Bone marrow (tissue), 2 donors: ENCODE data around the gene VPS33B.
"Not testable (repeated sequence)": the region's sequence is repeated elsewhere in the genome, so short reads cannot be mapped to it uniquely, and the experiment has no call there.

Experiments
- DNase-seq, 2 donors: peaks; one replicate each; lab custom pipeline; 2025; lab: John Stamatoyannopoulos, UW

VPS33B gene

DNA sequence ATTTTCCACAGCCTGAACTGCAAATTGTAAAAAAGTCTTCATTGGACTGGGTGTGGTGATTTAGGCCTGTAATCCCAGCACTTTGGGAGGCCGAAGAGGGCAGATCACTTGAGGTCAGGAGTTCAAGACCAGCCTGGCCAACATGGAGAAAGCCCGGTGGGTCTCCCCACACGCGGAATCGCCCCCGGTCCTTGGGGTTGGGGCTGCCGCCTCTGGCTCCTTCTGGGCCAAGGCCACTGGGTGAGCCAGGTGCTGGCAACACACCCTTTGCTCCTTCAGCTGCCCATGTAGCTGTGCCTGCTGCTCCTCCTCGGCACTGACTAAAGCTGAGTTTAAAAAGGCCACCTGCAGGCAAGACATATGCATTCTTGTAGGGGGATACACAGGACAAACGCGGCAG lies 9.4 kb upstream of the VPS33B start:
- no peak for DNase-seq

- DNase-seq, result no peak
Measured at GRCh38 chr15:91027677-91028076, 5.3 kb upstream of the VPS33B start.

- no peak for DNase-seq
Measured at GRCh38 chr15:91023720-91024119, 1.3 kb upstream of the VPS33B start.

- DNase-seq, result no peak
Measured at GRCh38 chr15:91022832-91023129, 387 bp upstream of the VPS33B start.

- no peak for DNase-seq
Measured at GRCh38 chr15:91021516-91022074, 799 bp downstream of the VPS33B start.

DNA sequence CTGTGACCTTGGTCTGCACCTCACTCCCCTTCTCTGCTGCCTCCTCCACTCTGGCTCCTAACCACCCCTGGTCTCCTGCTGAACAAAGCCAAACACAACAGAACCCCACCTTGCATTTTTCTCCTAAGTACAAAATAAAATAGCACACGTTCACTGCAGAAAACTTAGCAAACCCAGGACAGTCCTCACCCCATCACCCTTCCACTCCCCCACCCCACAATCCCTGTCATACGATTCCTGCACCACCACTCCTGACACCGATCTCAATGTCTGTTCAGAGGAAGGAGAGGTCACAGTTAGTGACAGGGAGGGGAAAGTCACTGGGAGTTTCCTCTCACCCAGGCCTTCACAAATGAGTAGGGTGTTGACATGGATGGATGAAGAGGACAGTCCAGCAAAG lies 4.2 kb downstream of the VPS33B start:
- DNase-seq, result no peak

DNA sequence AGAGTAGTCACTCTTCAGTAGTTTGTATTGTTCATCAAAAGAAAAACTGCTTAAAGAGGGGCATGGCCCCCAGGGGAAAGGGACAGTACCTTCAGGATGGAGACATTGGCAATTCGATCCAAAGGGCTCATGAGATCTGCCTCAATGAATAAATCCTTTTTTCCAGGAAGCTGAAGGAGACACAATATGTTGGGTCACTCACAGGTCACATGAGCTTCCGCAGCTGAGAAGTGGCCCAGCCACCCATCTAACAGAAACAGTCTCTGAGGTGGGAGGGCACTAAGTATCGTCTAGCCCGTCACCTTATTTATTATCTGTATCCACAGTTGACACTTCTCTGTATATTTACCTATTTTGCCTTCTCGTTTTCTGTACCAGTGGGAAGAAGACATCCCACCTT lies 4.7 kb downstream of the VPS33B start:
- no peak for DNase-seq

- not testable (repeated sequence) for DNase-seq
Measured at GRCh38 chr15:91013701-91014100, 8.7 kb downstream of the VPS33B start.

- DNase-seq, result no peak
Measured at GRCh38 chr15:91007266-91007665, 15.1 kb downstream of the VPS33B start.

GRCh38 chr15:91001209-91001608 lies 21.2 kb downstream of the VPS33B start:
- DNase-seq, result no peak

DNA sequence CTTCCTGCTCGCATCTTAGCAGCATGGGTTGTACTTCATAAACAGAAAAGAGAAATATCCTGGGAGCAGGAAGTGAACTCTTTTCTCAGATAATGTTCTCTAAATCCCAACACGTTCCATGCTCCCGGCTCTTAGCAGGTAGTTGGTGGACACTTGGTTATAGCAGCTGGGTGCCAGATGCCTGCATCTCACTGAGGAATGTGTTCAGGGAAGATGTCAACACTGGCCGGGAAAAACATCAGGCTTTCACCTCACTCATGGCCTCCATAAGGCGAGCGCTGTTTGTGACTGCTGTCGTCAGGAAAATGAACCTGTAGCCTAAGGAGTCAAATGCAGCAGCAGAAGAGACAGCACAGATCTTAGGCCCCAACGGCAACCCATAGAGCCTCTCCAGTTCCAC lies 23.7 kb downstream of the VPS33B start:
- DNase-seq, result no peak

DNA sequence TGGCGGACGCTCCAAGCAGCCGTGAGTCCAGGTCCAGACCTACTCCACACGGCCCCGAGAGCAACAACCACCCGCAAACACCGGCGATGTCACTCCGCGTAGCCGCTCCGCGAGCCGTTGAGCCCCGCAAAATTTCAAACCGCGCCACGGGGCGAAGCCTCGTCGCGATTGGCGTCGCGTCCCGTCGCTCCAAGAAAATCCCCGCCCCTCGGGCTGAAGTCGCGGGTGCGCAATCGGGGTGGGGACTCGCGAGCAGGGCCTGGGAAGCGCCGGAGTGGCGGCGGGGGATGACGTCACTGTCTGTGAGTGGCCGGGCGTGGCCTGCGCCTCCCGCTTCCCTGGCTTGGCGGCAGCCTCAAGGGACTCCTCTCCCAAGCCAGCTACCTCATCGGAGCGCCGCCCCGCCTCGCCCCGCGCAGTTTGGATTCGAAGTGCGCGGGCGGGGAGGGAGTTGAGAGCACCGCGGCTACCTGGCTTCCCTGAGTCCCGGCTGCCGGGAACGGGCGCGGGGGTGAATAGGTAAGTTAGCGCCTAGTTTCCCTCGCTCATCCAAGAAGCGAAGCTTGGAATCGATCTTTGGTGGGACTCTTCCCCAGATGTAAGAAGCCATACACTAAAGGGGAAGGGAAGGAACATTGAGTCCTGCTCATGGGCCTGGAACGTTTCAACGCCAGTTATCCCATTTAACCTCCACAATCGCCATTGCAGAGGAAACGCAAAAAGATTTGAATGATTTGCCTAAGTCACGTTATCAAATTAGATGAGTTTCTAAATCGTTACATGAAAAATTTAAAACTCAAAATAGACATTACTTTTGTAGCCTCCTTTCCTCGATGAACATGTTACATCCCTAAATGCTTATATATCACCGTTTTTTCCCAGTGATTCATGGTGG lies 27.7 kb downstream of the VPS33B start, which contains the start of gene PRC1:
Gene PRC1, minus strand, starts transcription at position 119 of the 895 bp plus-strand sequence. Its CDS starts 118 bp downstream, at position 1.
- peak; percentile 90 to 93 for DNase-seq

GRCh38 chr15:90994059-90994416 lies 28.4 kb downstream of the VPS33B start:
- no peak for DNase-seq

DNA sequence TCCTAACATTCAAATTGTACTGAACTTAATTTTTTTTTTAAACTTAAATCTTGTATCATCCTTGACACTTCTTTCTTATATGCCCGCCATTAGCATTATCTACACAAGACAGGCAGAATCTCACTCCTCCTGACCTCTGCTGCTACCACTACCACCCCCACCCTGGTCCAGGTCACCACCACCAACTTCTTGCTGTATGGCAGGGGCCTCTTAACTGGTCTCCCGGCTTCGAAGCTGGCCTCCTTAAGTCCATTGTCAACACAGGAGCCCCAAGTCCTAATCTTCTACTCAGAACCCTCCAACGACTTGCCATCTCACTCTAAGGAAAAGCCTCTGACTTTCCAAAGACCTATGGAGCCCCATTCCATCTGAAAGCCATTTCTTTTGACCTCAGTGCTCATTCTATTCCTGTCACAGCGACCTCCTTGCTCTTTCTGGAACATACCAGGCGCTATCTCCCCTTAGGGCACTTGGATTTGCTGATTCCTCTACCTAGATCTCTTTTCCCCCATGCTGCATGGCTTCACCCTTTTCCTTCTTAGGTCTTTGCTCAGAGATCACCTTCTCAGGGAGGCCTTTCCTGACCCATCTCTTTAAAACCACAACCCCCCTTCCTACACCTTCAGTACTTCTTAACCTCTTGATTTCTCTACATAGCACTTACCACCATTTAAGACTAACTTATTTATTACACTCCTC lies 30.7 kb downstream of the VPS33B start:
- no peak for DNase-seq

GRCh38 chr15:90990446-90990845 lies 31.9 kb downstream of the VPS33B start:
- DNase-seq, result no peak

GRCh38 chr15:90989040-90989768 lies 33.2 kb downstream of the VPS33B start:
- DNase-seq, result peak in 1 of 2 donors; percentile 15

DNA sequence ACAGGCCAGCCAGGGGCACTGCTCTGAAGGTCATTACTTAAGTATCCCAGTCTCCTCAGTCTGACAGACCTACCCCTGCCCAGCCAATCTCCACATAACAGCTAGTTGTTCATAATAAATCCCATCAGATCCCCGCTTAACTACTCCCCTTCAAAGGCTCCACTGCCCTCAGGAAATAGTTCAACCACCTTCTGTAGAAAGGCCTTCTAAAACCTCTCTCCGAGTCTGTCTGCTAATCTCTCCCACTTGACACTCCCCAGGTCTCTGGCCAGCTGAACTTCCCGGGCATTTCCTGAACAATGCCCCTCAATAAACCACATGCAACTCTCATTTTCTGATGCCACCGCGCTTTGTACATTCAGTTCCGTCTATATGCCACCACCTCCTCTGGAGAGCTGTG lies 34.1 kb downstream of the VPS33B start:
- DNase-seq, result no peak

GRCh38 chr15:90987561-90988141 lies 34.7 kb downstream of the VPS33B start:
- no peak for DNase-seq

DNA sequence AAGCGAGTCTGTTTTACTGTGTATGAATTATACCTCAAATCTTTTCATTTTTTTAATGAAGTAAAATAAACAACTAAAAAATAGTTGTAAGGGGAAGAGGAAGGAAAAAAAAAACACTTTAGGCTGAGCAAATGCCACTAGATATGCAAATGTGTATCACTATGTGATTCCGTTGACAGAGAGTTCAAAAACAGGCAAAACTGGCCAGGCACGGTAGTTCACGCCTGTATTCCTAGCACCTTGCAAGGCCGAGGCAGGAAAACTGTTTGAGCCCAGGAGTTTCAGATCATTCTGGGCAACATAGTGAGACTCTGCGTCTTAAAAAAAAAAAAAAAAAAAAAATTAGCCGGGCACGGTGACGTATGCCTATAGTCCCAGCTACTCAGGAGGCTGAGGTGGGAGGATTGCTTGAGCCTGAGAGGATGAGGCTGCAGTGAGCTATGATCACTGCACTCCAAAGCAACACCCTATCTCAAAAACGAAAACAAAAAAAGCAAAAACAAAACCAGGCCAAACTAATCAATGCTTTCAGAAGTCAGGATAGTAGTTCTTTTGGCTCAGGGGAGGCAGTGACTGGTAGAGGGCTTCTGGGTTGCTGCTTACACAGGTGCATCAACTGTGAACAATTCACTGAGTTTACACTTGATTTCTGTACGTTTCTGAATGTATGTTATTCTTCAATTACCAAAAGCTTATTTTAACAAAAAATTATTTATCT lies 35.4 kb downstream of the VPS33B start:
- DNase-seq, result no peak

DNA sequence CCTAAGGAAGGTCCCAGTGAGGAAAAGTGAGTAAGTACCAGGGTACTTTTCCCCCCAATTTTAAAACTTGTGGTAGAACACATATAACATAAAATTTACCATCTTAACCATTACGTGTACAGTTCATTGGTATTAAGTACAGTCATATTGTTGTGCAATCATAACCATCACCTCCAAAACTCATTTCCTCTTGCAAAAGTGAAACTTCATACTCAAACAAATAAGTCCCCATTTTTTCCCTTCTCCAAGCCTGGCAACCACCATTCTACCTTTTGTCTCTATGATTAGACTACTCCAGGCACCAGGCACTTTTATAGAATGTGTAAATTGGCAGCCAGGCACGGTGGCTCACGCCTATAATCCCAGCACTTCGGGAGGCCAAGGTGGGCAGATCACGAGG lies 40.3 kb downstream of the VPS33B start:
- peak in 1 of 2 donors; percentile 34 for DNase-seq

DNA sequence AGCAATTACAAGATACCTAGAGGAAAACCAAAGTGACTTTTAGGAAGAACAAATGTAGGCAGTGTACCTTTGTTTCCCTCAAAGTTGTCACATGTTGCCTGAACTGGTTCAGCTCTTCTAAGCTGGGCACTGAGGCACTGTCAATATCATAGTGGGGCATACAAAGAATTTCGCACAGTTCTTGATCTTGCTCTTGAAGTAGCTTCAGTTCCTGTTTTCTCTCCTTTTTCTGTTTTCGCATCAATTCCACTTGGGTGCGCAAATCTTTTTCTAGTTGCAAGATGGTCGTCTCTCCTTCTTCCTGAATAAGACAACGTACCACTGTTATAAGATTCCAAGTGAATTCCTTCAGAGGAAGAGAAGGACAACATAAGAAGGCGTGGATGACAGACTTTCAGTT lies 40.7 kb downstream of the VPS33B start:
- no peak for DNase-seq
